Tibial nerve (tissue), 4 donors: Measurements from ENCODE around the gene LHFPL3.

Experiments used
- EP300 ChIP-seq, 2 donors: sonication (generic); formaldehyde crosslinking; IDR thresholded peaks; one replicate each; pipeline ENCODE4 v1.6.1; 2017; ENCODE audit warnings: antibody characterized with exemption in 2 of 2, mild to moderate bottlenecking in 1 of 2
- POLR2A ChIP-seq, 2 donors: fragments of 450-650 bp; IDR thresholded peaks; one replicate each; pipeline ENCODE4 v1.6.1; 2017; ENCODE audit warnings: antibody characterized with exemption in 2 of 2, mild to moderate bottlenecking in 2 of 2, moderate library complexity in 2 of 2
- TF ChIP-seq, protein P1 (sequence below), 5 experiments: fragments of 200-600 bp in 3 of 5; fragments of 450-650 bp in 2 of 5; sonication (generic) in 3 of 5; IDR thresholded peaks; one replicate each; pipeline ENCODE4 v1.5.1; 2016 to 2019; ENCODE audit warnings: antibody characterized with exemption in 5 of 5, mild to moderate bottlenecking in 3 of 5, moderate library complexity in 2 of 5

DNA sequence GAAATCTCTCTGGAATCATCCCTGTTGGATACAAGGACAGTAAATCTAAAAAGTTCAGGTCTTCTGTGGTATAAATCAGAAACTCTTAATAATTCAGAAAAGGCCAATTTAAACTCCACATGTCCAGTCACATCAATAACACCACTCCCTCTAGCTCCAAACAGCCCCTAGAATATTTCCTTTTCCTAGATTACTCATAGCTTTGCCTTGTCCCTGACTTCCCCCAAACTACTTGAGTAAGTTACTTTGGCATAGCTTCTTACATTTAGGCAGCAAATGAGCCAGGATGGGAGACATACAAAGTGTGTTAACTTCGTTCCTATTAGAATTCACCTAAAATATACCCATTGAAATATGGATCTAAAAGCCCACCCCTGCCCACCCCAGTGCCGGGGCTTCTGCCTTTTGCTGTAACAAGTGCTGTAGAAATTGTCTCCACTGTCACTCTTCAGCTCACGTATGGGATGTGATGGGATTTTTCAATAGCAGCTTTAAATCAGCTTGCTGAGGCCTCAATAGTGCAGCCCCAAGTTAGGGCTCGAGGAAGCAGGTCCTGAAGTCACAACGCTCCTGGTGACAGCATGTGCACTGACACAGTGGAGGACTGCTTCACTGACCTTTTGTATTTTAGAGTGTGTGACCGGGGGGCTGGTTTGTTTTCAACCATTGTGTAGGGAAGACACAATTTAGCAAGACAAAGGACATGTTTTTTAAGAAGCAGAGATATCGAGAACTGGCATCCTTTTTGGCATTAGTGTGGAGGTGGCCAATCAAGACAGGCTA lies 467.4 kb downstream of the LHFPL3 start:
- TF ChIP-seq, protein P1, sequence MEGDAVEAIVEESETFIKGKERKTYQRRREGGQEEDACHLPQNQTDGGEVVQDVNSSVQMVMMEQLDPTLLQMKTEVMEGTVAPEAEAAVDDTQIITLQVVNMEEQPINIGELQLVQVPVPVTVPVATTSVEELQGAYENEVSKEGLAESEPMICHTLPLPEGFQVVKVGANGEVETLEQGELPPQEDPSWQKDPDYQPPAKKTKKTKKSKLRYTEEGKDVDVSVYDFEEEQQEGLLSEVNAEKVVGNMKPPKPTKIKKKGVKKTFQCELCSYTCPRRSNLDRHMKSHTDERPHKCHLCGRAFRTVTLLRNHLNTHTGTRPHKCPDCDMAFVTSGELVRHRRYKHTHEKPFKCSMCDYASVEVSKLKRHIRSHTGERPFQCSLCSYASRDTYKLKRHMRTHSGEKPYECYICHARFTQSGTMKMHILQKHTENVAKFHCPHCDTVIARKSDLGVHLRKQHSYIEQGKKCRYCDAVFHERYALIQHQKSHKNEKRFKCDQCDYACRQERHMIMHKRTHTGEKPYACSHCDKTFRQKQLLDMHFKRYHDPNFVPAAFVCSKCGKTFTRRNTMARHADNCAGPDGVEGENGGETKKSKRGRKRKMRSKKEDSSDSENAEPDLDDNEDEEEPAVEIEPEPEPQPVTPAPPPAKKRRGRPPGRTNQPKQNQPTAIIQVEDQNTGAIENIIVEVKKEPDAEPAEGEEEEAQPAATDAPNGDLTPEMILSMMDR (IDR thresholded peaks at IDR 0.05) = no peak
- TF ChIP-seq POLR2A (IDR thresholded peaks at IDR 0.05) (no peak), EP300 (IDR thresholded peaks at IDR 0.05) (no peak)
